ENCODE results near the gene ASTN2. TPM values are rescaled to one million over a fixed set of nuclear protein-coding genes. Genes with fewer than 3 reads are reported as not detected.

Gene ASTN2
- total and polyA plus RNA-seq, 2 donors (not counting 3 experiments of a cell fraction or from before 2014, with no cell fraction given): 1.0 to 1.9 TPM

- H2AFZ ChIP-seq (ENCODE audit: low read depth, low read length): no peak overlapping the region
- H3K9me1 ChIP-seq (replicated peaks; ENCODE audit: control insufficient read depth, extremely low read depth, insufficient read depth, low read length): no peaks in the 10 kb centered on the region
- no peaks in the 10 kb centered on the region for H3K4me1 ChIP-seq (ENCODE audit: control insufficient read depth, extremely low read depth, insufficient read depth, low read length)
- dilution Hi-C loops (cut with MboI; ENCODE audit: extremely low pct_ligation_motif_present, low sequenced_read_pairs) (no loop called here), intact Hi-C loops (cut with micrococcal nuclease) (no loop called here)
- DNase-seq (ENCODE audit: low read depth, low spot score) (no peak), FAIRE-seq (no peak)
- no peaks in the 10 kb centered on the region for H3K79me2 ChIP-seq (ENCODE audit: control insufficient read depth, insufficient read depth, low read length)
- ChIA-PET CTCF (no interaction called here), POLR2A (no interaction called here)
- H4K20me1 ChIP-seq (replicated peaks; ENCODE audit: control insufficient read depth, extremely low read depth, insufficient read depth, low read length): no peaks in the 10 kb centered on the region
- H3K4me3 ChIP-seq (replicated peaks in 1 of 3; ENCODE audit: insufficient read depth in 1 of 3, low read depth in 1 of 3, low read length in 3 of 3): no peak overlapping the region
- H3K27me3 ChIP-seq (ENCODE audit: control insufficient read depth in 2 of 2, insufficient read depth in 2 of 2, low read length in 2 of 2): no peaks in the 10 kb centered on the region
- H3K27ac ChIP-seq (ENCODE audit: insufficient read depth, low read depth, low read length): no peak overlapping the region
- H3K36me3 ChIP-seq (ENCODE audit: control insufficient read depth in 2 of 2, extremely low read depth in 1 of 2, insufficient read depth in 2 of 2, low read length in 2 of 2): no peaks in the 10 kb centered on the region
- TF ChIP-seq EZH2 (IDR thresholded peaks at IDR 0.05; ENCODE audit: borderline replicate concordance, low read depth, low read length, severe bottlenecking) (no peak), CTCF (IDR thresholded peaks at IDR 0.05; ENCODE audit: extremely low read depth in 1 of 2, insufficient read depth in 1 of 2, low read depth in 1 of 2, low read length in 2 of 2) (no peak)
- no peak overlapping the region for H3K4me2 ChIP-seq (ENCODE audit: insufficient read depth, low read length)
- no peak overlapping the region for H3K9ac ChIP-seq (replicated peaks; ENCODE audit: extremely low read depth, insufficient read depth, low read length)
- H3K9me3 ChIP-seq (replicated peaks; ENCODE audit: control insufficient read depth, insufficient read depth, low read length): peaks cover 9% of the 10 kb centered on the region
- BruUV-seq (replicated peaks): no TSS peak
Measured at GRCh38 chr9:117008876-117009275, 406.0 kb downstream of the ASTN2 start.

GRCh38 chr9:117008461-117008860 lies 406.4 kb downstream of the ASTN2 start:
- POLR2A ChIA-PET: no interaction called here
- Histone ChIP-seq H3K4me2 (ENCODE audit: insufficient read depth, low read length) (no peak overlapping the region), H3K27me3 (ENCODE audit: control insufficient read depth in 2 of 2, insufficient read depth in 2 of 2, low read length in 2 of 2) (no peaks in the 10 kb centered on the region), H4K20me1 (replicated peaks; ENCODE audit: control insufficient read depth, extremely low read depth, insufficient read depth, low read length) (no peaks in the 10 kb centered on the region), H3K27ac (ENCODE audit: insufficient read depth, low read depth, low read length) (no peak overlapping the region), H3K79me2 (ENCODE audit: control insufficient read depth, insufficient read depth, low read length) (no peaks in the 10 kb centered on the region), H3K4me3 (replicated peaks in 1 of 3; ENCODE audit: insufficient read depth in 1 of 3, low read depth in 1 of 3, low read length in 3 of 3) (no peak overlapping the region), H2AFZ (ENCODE audit: low read depth, low read length) (no peak overlapping the region), H3K36me3 (ENCODE audit: control insufficient read depth in 2 of 2, extremely low read depth in 1 of 2, insufficient read depth in 2 of 2, low read length in 2 of 2) (no peaks in the 10 kb centered on the region), H3K4me1 (ENCODE audit: control insufficient read depth, extremely low read depth, insufficient read depth, low read length) (no peaks in the 10 kb centered on the region), H3K9ac (replicated peaks; ENCODE audit: extremely low read depth, insufficient read depth, low read length) (no peak overlapping the region), H3K9me1 (replicated peaks; ENCODE audit: control insufficient read depth, extremely low read depth, insufficient read depth, low read length) (no peaks in the 10 kb centered on the region), H3K9me3 (replicated peaks; ENCODE audit: control insufficient read depth, insufficient read depth, low read length) (peaks cover 8% of the 10 kb centered on the region)
- intact Hi-C loops (cut with micrococcal nuclease) (no loop called here), dilution Hi-C loops (cut with MboI; ENCODE audit: extremely low pct_ligation_motif_present, low sequenced_read_pairs) (no loop called here)
- TF ChIP-seq FOS (IDR thresholded peaks at IDR 0.05; ENCODE audit: borderline replicate concordance, insufficient read depth, low read length): no peak
- no peak for TF ChIP-seq MAX (IDR thresholded peaks at IDR 0.05; ENCODE audit: insufficient read depth, insufficient read length)
- TF ChIP-seq MYC (IDR thresholded peaks at IDR 0.05; ENCODE audit: low read depth, low read length): no peak
- no peak for TF ChIP-seq JUN (IDR thresholded peaks at IDR 0.05; ENCODE audit: borderline replicate concordance, insufficient read depth, insufficient read length, low read depth)
- no peak for TF ChIP-seq POLR2A (IDR thresholded peaks at IDR 0.05; ENCODE audit: low read depth, low read length)
- no peak for TF ChIP-seq GATA2 (IDR thresholded peaks at IDR 0.05; ENCODE audit: insufficient read depth, insufficient read length, low read depth, low read length)
- no TSS peak for BruUV-seq (replicated peaks)
- CTCF ChIA-PET: no interaction called here
- DNase-seq (ENCODE audit: low read depth, low spot score): no peak
- FAIRE-seq: no peak

Data from endothelial cell of umbilical vein (primary cell).